OCI-LY1 (cell line): Measurements from ENCODE around the gene TNS1.

Experiments used
- CTCF ChIP-seq: fragments of 200-600 bp; sonication (generic), shearing (Covaris generic); IDR thresholded peaks from 2 replicates; pipeline ENCODE4 v1.5.1; 2017; ENCODE audit warnings: mild to moderate bottlenecking, antibody characterized with exemption, low read length, moderate library complexity, mixed read lengths
- EZH2 ChIP-seq: fragments of 200-600 bp; sonication (generic), shearing (Covaris generic); IDR thresholded peaks from 2 replicates; pipeline ENCODE4 v1.8.0; 2017; ENCODE audit warnings: borderline replicate concordance, mixed run types, mild to moderate bottlenecking, antibody characterized with exemption, low read length, moderate library complexity, mixed read lengths

GRCh38 chr2:217858519-217859491 lies 144.0 kb downstream of the TNS1 start:
- TF ChIP-seq CTCF (no peak), EZH2 (no peak)
